HG03432 (cell line): ENCODE results near the gene PEAK3.

Experiments used
- ATAC-seq: cut with Tn5 transposase; IDR thresholded peaks from one replicate; pipeline ENCODE4 v1.9.1; 2021; ENCODE audit warnings: mild to moderate bottlenecking, moderate library complexity; ENCODE audit not compliant: unreplicated experiment

The PEAK3 gene

DNA sequence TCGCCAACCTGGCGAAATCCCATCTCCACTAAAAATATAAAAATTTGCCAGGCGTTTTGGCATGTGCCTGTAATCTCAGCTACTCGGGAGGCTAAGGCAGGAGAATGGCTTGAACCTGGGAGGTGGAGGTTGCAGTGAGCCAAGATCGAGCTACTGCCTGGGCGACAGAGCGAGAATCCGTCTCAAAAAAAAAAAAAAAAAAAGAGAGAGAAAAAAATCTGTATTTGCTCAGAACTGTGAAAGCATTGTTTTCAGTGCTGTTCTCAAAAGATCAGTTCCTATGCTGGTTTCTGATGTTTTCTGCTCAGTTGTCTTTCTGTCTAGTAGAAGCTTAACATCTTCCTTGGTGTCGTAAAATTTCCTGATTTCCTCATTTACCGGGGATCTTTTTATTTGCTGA lies 42.8 kb downstream of the PEAK3 start:
- ATAC-seq: no peak

DNA sequence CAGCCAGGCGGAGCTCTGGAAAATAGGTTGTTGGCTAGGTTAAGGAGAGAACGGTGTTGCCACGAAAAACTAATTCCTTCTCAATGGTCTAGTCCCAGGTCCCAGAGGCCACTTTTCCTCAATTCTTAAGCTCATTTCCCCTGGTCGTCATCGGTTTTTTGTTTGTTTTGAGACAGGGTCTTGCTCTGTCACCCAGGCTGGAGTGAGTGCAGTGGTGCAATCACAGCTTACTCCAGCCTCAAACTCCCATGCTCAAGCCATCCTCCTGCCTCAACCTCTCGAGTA lies 44.2 kb downstream of the PEAK3 start:
- no peak for ATAC-seq

DNA sequence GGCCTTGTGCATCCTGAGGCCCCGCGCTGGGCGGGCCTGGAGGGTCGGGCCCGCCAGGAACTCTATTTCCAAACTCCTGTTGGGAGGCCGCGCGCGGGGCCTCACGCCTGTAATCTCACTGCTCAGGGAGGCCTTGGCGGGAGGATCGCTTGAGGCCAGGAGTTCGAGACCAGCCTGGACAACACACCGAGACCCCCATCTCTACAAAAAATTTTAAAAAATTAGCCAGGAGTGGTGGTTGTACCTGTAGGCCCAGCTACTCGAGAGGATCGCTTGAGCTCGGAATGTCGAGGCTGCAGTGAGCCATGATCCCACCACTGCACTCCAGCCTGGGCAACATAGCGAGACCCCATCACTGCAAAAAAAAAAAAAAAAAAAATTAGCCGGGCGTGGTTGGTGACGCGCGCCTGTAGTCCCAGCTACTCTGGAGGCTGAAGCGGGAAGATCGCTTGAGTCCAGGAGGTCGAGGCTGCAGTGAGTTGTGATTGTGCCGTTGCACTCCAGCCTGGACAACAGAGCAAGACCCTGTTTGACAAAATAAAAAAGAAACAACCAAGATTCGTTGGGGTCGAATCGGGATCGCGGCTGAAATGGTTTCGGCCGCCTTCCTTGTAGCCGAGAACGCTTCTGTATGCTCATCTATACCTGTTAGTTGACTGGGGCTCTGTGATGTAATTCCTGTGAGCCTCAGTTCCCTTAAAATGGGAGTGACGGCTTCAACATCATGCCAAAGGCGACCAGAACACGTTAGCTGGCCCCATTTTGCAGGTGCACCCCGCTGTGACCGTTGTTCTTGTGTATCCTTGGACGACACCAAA lies 44.7 kb downstream of the PEAK3 start:
- ATAC-seq: no peak

DNA sequence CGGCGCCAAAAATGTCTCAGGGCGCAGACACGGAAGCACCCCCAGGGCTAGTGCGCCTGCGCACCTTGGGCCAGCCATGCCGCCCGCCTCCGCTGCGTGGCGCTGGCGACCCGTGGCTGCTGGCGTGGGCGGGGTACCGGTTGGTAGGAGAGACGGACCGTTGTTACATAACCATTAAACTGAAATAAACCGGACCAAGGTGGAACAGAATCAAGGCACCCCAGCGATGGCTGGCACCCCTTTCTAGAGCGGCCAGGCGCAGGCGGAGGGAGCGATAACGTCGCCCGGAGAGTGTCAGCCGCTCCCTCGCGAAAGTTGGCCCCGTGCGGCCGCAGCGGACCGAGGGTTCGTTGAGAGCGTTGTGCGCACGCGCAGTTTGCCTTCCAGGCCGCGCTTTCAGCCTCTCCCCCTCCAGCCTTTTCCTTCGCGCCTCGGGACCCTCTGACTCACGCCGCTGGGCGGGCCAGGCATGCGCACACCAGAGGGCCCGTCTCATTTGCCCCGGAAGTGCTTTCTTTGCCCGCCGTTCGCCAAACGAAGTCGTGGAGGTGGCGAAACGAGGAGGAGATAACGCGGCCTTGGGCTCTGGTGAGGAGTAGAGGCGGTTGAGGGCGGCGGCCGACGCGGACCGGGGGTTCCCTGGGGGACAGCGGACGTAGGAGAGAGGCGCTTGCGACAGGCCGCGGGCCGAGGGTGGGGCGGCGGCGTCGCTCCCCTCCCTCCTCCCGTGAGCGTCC lies 45.5 kb downstream of the PEAK3 start, which contains the start of the genes PLEKHJ1 and SF3A2:
Gene PLEKHJ1, minus strand, starts transcription at position 16 of the 737 bp plus-strand sequence. CDS start 81 bp downstream, outside the sequence.
Gene SF3A2, plus strand, starts transcription at position 511 of the 737 bp plus-strand sequence. CDS start 6,595 bp downstream, outside the sequence.
- ATAC-seq: peak; percentile 73

DNA sequence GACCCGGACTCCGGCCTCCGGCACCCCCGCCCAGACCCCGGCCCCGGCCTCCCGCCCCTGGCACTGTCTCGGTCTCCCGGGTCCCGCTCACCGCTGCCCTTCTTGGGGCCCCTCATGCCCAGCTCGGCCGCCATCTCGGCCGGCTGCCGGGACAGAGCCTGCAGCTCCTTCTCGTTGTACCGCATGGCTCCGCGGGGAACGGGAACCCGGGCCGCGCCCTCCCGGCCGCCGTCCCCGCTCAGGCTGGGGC lies 46.0 kb downstream of the PEAK3 start:
- no peak for ATAC-seq

DNA sequence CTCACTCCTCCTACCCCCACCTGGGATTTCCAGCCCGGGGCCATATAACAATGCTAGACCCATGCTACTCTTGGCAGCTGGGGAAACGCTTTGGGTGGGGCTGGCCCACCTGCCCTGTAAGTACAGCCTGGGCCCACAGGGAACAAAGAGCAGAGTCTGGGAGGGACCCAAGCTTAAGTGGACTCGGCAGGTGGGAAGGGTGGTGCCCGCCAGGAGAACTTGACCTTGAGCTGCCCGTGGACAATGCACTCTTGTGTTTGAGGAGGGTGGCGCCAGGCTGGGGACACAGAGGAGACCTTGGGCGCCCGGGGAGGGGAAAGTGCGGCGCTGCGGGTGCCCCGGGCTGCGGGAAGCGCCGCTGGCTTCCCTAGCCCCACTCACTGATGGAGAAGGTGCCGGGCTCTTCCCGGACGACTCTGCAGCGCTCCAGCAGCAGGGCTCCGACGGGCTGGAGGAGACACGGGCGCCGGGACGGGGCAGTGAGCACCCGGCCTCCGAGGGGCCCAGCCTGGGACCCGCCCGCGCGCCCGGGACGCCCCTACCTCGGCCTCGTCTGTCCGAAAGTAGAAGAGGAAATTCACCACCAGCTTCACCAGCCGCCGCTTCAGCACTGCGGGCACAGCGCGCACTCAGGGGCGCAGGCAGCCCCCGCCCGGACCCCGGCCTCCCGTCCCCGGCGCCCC lies 46.5 kb downstream of the PEAK3 start:
- peak; percentile 19 for ATAC-seq

DNA sequence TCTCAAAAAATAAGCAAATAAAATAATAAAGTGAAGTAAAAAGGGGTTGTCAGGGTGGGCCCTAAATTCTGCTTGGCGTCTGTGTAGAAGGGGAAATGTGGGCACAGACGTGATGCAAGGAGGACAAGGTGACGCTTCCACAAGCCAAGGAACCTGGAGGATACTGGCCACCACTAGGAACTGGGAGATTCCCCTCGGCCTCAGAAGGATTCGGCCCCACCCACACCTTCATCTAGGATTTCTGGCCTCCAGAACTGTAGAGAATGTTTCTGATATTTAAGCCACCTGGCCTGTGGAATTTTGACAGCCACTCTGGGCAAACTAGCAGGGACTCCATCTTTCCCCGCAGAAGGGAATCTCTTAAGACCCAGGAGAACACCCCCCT lies 47.0 kb downstream of the PEAK3 start:
- no peak for ATAC-seq

DNA sequence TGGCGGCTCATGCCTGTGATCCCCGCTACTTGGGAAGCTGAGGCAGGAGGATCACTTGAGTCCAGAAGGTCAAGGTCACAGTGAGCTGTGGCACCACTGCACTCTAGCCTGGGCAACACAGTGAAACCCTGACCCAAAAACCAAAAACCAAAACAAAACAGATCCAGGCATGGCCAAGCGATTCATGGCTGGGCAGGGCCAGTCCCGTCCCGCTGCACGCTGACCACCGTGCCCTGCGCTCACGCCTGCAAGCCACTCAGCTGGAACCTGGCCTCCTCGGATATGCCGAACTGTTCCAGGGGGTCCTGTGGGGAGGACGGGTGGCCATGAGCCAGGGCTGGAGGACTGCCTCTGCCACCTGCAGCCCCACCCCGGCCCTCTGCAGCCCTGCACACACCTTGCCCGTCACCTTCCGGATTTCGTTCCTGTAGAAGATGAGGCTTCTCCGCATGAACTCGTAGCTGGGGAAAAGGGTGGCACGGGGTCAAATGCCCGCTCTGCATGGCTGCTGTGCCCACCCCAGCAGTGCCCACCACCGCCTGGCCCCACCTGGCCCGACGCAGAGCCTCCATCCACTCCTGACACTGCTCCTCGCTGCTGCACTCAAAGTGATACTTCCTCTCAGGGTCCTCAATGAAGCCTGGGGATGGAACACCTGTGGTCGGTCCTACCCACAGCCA lies 48.2 kb downstream of the PEAK3 start:
- no peak for ATAC-seq

DNA sequence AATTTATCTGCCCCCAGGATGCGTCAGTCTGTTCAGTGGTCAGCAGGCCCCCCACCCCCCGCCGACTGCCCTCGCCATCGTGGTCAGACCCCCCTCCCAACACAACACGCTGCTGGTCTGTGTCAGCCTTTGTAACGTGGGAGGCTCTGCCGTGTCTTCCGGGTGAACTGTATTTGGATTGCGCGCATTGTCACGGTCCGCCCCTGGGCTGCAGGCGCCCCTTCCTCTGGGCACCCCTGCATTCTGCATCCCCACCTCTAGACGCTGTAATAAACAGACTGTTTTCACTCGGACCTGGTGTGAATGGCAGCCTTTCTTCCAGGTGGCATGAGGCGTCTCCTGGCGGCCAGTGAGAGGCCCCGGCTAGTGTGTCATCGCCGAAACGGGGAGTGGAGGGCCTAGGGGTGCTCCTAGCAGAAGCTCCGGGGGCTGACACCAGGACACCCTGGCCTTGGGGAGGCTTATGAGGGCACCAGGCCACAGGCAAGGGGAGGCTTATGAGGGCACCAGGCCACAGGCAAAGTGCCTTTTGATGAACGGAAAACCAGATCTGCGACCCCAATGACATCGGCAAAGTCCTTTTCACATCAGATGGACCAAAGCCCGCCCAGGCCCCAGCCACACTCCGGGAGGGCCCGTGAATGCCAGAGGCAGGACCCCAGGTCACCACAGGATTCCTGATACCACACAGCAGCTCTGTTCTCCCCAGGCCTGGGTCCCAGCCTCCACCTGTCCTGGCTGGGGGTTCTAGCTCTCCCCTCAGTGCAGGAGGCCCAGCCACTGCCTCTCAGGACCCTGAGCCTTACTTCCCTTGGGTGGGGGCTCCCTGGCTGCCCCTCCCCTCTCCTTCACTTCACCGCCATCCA lies 49.5 kb downstream of the PEAK3 start:
- no peak for ATAC-seq

DNA sequence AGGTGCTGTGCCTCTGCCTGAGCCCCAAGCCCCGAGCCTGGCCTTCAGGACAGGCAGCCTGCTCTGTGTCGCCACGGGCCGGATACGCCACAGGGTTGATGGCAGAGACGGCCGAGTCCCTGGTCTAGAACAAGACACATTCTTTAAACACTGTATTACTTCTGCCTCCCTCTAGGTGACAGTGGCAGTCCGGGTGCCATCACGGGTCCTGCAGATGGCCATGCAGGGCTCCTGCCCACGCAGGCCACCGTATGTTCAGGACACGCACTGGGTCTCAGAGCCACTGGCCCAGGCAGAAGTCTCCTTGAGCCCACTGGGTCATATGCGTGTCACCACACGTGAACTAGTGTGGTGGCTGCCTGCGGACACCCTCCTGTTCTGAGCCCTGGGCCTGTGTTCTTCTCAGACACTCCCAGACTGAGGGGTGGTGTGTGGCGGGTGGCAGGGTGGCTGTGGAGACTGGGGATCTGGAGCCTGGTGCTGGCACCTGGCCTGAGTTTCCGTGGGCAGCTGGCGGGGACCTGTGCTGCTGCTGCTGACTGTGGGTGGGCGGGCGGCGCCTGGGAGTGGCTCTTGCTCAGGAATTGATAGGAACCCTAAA lies 50.3 kb downstream of the PEAK3 start:
- ATAC-seq: no peak

DNA sequence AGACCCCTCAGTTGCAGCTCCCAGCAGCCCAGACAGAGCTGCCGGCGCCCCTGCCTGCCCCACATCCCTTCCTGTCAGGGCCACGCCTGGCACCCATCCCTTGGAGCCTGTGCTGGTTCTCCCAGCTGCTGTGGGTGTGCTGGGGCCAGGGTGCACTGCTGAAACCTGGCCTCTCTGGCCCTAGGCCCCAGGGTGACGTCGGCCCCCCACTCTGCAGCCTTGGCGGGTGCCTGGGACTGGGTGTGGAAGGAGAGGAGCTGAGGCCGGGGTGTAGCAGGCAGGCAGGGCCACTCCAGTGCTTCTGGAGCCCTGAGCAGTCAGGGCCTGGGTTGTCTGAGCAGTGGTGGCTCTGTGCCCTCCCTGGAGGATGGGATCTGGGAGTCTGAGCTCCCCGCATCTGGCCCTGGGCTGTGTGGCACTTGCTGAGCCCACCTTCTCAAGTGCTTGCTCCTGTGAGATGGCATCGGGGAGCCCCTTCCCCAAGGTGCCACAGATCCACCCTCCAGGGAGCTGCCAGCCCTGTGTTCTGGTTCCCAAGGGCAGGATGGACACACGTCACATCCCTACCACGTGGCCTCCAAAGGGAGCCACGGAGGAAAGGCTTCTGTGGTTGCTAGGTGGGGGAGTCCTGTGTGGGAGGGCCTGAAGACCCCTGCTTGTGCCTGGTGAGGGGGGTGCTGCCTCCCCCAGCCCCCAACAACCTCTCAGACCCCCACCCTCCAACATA lies 51.0 kb downstream of the PEAK3 start:
- no peak for ATAC-seq

DNA sequence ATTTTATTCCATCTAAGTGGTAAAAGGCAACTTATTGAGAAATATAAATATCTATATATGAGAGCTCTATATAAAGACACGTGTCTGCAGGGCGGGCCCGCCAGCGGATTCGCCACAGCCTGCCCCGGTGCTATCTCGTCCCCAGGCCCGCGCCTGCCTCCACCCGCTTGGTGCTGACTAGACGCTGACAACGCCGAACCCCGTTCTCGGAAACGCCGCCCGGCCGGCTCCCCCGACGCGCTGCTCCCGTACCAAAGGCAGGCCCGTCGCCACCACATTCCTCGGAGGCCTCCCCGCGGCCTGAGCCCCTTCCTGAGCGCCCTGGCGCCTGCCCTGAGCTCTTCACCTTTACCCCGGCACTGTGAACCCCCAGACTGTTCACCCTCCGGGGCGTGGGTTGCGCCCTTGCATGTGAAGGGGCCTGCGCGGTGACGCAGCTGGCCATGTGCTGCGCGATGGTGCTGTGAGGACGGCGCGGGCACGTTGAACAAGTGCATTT lies 51.9 kb downstream of the PEAK3 start:
- no peak for ATAC-seq

DNA sequence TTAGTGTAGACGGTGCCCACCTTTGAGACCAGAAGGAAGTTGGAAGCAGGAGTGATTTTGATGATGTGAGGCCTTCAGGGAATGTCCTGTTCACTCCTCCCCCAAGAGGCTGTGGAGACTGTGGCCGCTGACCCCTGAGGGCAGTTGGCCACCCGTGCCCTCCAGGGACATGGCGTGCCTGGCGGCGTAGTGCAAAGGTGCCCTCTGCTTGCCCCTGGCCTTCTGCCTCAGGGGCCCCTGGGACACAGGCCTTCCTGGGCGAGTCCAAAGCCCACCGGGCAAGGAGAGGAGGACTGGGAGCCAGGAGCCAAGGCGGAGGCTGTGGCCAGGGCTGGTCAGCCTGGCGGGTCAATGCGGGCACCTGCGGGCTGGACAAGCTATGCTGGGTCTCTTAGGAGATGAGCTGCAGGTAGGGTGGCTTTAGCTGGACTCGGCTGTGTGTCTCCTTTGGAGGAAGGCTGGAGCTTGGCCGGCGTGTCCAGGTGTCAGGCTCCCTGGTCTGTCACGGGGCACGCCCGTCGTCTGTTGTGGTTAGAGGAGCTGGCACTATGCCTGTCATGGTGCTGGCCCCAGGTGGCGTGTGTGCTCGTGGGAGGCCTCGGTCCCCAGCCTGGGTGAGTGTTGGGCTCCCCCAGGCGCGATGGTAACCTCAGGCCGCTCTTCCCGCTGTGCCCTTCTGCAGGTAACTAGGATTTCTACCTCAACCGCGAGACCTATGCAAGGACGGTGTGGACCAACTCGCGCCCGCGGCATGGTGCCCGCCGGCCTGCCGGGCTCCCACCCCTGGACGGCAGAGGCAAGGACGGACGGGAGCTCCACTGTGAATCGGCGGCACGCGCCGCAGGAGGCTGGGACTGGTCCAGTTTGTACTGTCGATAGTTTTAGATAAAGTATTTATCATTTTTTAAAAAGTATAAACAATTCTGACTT lies 52.6 kb downstream of the PEAK3 start:
- no peak for ATAC-seq

DNA sequence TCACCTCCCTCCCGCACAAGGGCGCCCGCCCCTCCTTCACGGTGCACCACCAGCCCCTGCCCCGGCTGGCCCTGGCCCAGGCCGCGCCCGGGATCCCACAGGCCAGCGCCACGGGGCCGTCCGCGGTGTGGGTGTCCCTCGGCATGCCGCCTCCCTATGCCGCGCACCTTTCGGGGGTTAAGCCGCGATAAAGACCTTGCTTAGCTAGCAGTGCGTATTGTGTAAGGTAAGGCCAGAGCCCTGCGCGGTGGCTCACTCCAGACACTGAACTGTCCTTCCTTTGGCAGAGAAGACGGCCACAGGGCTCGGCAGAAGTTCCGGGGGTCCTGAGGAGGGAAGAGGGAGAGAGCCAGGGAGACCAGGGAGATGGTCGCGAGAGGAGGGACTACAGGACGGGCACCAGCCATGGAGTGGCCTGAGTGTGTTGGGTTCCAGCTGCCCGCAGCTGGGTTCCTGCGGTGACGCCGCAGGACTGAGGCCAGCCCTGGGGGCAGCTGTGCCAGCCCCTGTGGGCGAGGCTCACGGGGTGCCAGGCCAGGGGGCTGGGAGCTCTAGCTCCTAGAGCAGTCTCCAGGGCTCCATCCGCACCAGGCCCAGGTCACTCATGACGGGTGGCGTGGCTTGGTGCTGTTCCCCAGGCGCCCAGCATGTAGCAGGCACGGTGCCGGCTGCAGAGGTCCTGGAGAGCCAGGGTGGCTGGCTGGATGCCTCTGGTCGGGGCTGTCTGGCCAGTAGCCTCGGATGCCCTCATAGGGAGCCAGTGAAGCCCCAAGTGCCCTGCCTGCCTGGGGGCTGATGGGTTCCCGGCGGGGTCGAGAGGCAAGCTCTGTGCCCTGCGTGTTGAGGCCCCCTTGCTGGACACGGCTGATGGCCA lies 53.6 kb downstream of the PEAK3 start:
- ATAC-seq: no peak

DNA sequence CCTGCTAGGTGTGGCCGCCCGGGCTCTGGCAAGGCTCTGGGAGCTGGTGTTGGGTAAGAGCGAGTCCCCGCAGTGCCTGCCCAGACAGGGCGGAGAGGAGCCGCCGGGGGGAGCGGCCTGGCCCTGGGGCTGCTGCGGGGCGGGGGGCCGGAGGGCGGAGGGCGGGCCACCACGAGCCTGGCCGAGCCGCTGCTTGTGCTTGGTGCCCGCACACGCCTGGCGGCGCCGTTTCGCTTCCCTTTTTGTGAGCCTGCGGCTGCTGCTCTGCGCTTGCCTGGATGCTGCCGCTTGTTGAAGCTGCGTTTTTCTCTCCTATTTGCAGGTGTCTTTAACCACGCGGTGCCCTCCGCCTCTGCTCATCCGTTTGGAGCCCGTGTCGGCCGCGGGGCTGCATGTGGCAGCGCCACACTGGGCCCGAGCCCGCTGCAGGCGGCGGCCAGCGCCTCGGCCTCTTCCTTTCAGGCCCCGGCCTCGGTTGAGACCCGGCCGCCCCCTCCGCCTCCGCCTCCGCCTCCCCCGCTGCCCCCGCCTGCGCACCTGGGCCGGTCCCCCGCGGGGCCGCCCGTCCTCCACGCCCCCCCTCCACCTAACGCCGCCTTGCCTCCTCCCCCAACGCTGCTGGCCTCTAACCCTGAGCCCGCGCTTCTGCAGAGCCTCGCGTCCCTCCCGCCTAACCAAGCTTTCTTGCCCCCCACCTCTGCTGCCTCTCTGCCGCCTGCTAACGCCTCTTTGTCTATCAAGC lies 54.4 kb downstream of the PEAK3 start:
- ATAC-seq: no peak

DNA sequence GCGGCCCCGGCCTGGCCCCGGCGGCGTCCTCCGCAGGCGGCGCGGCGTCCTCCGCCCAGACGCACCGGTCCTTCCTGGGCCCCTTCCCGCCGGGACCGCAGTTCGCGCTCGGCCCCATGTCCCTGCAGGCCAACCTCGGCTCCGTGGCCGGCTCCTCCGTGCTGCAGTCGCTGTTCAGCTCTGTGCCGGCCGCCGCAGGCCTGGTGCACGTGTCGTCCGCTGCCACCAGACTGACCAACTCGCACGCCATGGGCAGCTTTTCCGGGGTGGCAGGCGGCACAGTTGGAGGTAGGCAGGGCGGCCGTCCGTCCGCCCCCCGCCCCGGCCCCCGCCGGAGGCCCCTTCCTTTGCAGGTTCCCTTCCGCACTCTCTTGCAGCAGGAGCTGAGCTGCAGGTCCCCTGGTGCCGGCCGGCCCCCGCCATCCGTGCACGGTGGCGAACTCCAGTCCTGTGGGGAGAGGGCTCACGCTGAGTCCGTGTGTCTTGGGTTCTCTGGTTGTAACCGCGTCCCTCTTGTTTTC lies 55.1 kb downstream of the PEAK3 start:
- ATAC-seq: no peak
